Suprapubic skin (tissue), 4 donors: ENCODE measurements around the gene STARD10. TPM values are rescaled to one million over a fixed set of nuclear protein-coding genes. Genes with fewer than 3 reads are reported as not detected.

ENCODE experiments used
- DNase-seq, 2 donors: peaks; one replicate each; pipeline ENCODE4 v3.0.0-alpha.2; 2019; ENCODE audit warnings: low spot score in 2 of 2
- H3K27ac ChIP-seq: fragments of 200-600 bp; sonication (generic); one replicate; pipeline ENCODE4 v1.5.1; 2019
- H3K27me3 ChIP-seq: fragments of 200-600 bp; sonication (generic); one replicate; pipeline ENCODE4 v1.5.1; 2019
- H3K36me3 ChIP-seq: fragments of 200-600 bp; sonication (generic); one replicate; pipeline ENCODE4 v1.5.1; 2019
- H3K4me1 ChIP-seq: fragments of 200-600 bp; sonication (generic); one replicate; pipeline ENCODE4 v1.5.1; 2019
- H3K4me3 ChIP-seq: fragments of 200-600 bp; sonication (generic); one replicate; pipeline ENCODE4 v1.5.1; 2019; ENCODE audit warnings: mild to moderate bottlenecking
- H3K9me3 ChIP-seq: fragments of 200-600 bp; sonication (generic); one replicate; pipeline ENCODE4 v1.5.1; 2019
- EP300 ChIP-seq: sonication (generic); formaldehyde crosslinking; IDR thresholded peaks from one replicate; pipeline ENCODE4 v1.6.1; 2017; ENCODE audit warnings: antibody characterized with exemption
- POLR2A ChIP-seq, 2 donors: fragments of 450-650 bp; IDR thresholded peaks; one replicate each; pipeline ENCODE4 v1.6.1; 2017; ENCODE audit warnings: antibody characterized with exemption in 2 of 2, mild to moderate bottlenecking in 2 of 2, moderate library complexity in 2 of 2
- POLR2AphosphoS5 ChIP-seq, 3 donors: sonication (generic); formaldehyde crosslinking; IDR thresholded peaks; one replicate each; pipeline ENCODE4 v1.6.1; 2017; ENCODE audit warnings: antibody characterized with exemption in 3 of 3
- WGBS: methylation state at CpG from one replicate; pipeline ENCODE4 v1.1.5; 2018; 5-methylcytosine and 5-hydroxymethylcytosine counted together
- total RNA-seq, 4 donors: library from RNA; depleted of rRNA; stranded (reverse); fragments of >200 nt; gene quantifications; one replicate each; pipeline ENCODE4 v1.1.0, GENCODE V29; 2016
- TF ChIP-seq, protein P1 (sequence below), 2 donors: fragments of 200-600 bp in 1 of 2; fragments of 450-650 bp in 1 of 2; sonication (generic) in 1 of 2; IDR thresholded peaks; one replicate each; pipeline ENCODE4 v1.5.1; 2016 to 2019; ENCODE audit warnings: antibody characterized with exemption in 2 of 2, mild to moderate bottlenecking in 1 of 2, moderate library complexity in 1 of 2

STARD10 gene
- total RNA-seq, 4 donors from 2014 or later, result 76.3 to 83.0 (median 79.4) TPM

DNA sequence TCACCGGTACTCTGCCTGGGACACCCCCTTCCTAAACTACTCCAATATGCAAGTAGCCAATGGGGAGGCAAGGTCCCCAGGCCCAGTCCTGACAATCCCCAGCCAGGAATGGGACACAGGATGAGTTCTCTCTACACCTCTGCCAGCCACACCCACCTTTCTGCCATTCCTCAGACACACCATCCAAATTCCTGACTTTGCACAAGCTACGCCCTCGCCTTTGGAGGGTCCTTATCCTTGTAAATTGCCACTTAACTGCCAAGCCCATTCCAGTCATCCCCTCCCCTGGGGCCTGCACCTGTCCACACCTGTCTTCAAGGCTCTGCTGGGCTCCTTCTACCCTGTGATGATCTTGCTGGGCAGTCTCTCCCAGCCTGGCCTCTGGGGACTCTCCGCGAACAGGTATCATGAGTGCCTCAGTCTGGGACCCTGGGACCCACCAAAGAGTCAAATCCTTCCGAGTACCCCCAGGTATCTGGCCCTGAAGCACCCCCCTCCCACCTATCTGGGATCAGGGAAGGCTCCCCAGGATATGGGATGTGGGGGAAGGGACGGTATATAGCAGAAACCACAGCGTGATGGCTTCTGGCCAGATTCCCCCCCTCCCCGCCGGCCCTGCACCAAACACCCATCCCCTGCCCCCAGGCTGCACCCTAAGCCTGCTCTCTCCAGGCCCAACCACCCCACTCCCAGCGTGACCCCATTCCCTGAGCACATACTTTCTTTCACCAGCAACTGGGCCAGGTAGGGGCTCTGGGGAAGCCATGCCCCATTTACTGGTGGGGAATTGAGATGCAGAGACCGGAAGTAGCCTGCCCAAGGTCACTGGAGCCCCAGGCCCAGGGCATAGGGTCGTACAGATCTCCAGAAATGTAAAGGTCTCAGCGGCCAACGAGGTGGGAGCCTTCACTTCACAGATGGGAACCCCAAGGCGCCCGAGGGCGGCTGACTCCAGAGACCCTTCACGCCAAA is 42.4 kb downstream of the STARD10 start:
- H3K36me3 ChIP-seq, result peaks cover 15% of the 10 kb centered on the region
- no peak for DNase-seq
- H3K4me3 ChIP-seq, result peak overlapping the region; percentile 73
- no peaks in the 10 kb centered on the region for H3K27me3 ChIP-seq
- 36% methylated on average over 12 of the region's 19 CpGs for WGBS
- peaks cover 33% of the 10 kb centered on the region for H3K4me1 ChIP-seq
- no peaks in the 10 kb centered on the region for H3K9me3 ChIP-seq
- H3K27ac ChIP-seq, result peak overlapping the region; percentile 34
- TF ChIP-seq, protein P1, sequence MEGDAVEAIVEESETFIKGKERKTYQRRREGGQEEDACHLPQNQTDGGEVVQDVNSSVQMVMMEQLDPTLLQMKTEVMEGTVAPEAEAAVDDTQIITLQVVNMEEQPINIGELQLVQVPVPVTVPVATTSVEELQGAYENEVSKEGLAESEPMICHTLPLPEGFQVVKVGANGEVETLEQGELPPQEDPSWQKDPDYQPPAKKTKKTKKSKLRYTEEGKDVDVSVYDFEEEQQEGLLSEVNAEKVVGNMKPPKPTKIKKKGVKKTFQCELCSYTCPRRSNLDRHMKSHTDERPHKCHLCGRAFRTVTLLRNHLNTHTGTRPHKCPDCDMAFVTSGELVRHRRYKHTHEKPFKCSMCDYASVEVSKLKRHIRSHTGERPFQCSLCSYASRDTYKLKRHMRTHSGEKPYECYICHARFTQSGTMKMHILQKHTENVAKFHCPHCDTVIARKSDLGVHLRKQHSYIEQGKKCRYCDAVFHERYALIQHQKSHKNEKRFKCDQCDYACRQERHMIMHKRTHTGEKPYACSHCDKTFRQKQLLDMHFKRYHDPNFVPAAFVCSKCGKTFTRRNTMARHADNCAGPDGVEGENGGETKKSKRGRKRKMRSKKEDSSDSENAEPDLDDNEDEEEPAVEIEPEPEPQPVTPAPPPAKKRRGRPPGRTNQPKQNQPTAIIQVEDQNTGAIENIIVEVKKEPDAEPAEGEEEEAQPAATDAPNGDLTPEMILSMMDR (IDR thresholded peaks at IDR 0.05), result no peak
- TF ChIP-seq POLR2AphosphoS5 (IDR thresholded peaks at IDR 0.05), result no peak
- TF ChIP-seq EP300, result no peak
- no peak for TF ChIP-seq POLR2A (IDR thresholded peaks at IDR 0.05)

DNA sequence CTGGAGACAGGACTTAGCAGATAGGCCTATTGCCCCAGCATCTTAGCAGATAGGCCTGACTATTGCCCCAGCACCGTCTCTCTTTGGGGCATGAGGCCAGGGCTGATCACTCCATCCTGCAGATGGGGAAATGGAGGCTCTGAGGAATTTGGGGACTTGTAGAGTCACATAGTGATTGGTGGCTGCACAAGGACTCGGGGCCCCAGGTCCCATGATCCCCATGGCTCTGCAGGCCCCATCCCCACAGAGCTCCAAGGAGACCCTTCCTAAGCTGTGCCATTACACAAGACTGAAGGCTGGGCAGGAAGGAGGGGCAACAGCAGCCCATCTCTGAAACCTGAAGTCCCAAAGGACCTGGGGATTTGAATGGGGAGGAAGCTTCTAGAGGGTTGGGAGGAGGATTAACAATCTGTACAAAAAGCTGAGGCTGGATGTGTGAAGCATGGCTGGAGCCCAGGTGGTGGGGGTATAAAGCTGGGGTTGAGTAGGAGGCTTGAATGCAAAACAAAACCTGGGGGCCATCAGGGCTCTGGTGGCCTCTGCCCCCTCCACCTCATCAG is 43.2 kb downstream of the STARD10 start:
- no peak for DNase-seq
- no peak for TF ChIP-seq EP300
- TF ChIP-seq POLR2AphosphoS5 (IDR thresholded peaks at IDR 0.05), result no peak
- TF ChIP-seq POLR2A (IDR thresholded peaks at IDR 0.05), result no peak
- TF ChIP-seq, protein P1 (IDR thresholded peaks at IDR 0.05), result no peak
- Histone ChIP-seq H3K4me3 (no peak overlapping the region), H3K27me3 (no peaks in the 10 kb centered on the region), H3K4me1 (peaks cover 33% of the 10 kb centered on the region), H3K9me3 (no peaks in the 10 kb centered on the region), H3K27ac (no peak overlapping the region), H3K36me3 (peaks cover 12% of the 10 kb centered on the region)
- WGBS, result 71% methylated on average over 2 of the region's 2 CpGs

DNA sequence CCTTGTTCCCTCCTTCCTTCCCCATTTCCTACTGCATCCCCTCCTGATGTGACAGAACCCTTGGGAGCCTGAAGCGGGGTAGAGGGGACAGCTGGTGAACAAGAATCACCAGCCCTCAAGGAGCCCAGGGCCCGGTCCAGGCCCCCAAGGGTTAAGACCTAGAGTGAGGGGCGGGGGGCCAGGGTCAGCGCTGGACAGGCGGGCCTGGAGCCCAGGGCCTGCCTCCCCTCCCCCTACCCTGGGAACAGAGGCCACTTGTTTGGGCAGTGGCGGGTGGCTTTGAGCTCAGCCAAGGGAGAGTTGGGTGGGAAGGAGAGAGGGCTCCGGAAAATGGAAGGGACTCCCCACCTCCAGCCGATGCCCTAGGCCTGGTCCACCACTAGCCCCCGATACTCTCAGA is 43.8 kb downstream of the STARD10 start:
- no peak overlapping the region for H3K4me3 ChIP-seq
- DNase-seq, result no peak
- WGBS, result 83% methylated on average over 6 of the region's 9 CpGs
- no peak overlapping the region for H3K27ac ChIP-seq
- H3K9me3 ChIP-seq, result no peaks in the 10 kb centered on the region
- peaks cover 33% of the 10 kb centered on the region for H3K4me1 ChIP-seq
- TF ChIP-seq, protein P1 (IDR thresholded peaks at IDR 0.05), result no peak
- TF ChIP-seq POLR2AphosphoS5 (IDR thresholded peaks at IDR 0.05) (no peak), POLR2A (IDR thresholded peaks at IDR 0.05) (no peak), EP300 (no peak)
- H3K27me3 ChIP-seq, result no peaks in the 10 kb centered on the region
- peaks cover 12% of the 10 kb centered on the region for H3K36me3 ChIP-seq

DNA sequence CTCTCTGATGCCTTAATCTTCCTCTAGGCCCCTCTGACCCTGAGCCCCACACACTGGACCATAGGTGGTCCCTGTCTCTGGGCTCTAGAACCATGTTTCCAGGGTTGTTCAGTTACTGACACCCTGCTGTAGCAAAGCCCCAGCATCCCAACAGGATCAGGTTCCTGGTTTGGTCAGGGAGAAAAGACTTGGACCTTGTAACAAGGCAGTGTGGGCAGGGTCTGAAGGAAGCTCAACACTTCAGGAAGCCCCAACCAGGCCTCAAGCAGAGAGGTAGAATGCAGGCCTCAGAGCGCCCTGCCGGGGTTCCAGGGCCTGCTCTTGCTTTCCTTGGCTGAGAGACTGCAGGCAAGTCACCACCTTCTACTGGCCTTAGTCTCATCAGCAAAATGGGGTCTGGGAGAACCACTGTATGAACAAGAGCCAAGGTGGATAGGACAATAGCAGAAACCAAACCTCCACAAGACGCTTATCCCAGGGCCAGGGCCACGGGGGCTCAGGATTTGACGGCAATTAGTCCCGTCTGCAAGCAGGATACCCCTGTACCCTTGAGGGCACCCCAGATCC is 46.5 kb downstream of the STARD10 start:
- no peak for DNase-seq
- TF ChIP-seq, protein P1 (IDR thresholded peaks at IDR 0.05), result no peak
- TF ChIP-seq POLR2A (IDR thresholded peaks at IDR 0.05) (no peak), POLR2AphosphoS5 (IDR thresholded peaks at IDR 0.05) (no peak)
- Histone ChIP-seq H3K4me3 (no peak overlapping the region), H3K27me3 (no peaks in the 10 kb centered on the region), H3K27ac (no peak overlapping the region), H3K9me3 (no peaks in the 10 kb centered on the region), H3K4me1 (peaks cover 30% of the 10 kb centered on the region), H3K36me3 (no peaks in the 10 kb centered on the region)
- WGBS, result 87% methylated on average over 2 of the region's 6 CpGs

DNA sequence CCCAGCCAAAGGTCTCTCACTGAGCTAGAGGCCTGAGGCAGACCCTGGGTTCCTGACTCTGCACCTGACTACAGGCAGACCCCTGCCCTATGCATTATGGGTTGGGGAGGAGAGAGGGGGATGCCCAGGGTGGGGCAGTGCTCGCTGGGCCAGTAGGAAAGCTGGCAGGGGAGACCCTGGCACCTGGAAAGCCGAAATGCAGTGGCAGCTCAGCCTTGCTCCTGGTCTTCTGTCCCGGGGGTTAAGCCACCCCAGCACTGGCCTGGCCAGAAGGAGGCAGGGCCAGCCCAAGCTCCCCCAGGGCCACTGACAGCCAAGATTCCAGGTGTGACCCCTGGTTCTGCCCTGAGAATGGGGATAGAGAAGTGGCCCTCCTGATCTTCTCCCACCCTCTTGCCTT is 47.0 kb downstream of the STARD10 start:
- Histone ChIP-seq H3K36me3 (no peaks in the 10 kb centered on the region), H3K27ac (no peak overlapping the region), H3K4me1 (peaks cover 30% of the 10 kb centered on the region), H3K4me3 (no peak overlapping the region), H3K9me3 (no peaks in the 10 kb centered on the region), H3K27me3 (no peaks in the 10 kb centered on the region)
- no CpG with 5 or more reads among the region's 3 CpGs for WGBS
- TF ChIP-seq POLR2A (IDR thresholded peaks at IDR 0.05) (no peak), EP300 (no peak), POLR2AphosphoS5 (IDR thresholded peaks at IDR 0.05) (no peak)
- TF ChIP-seq, protein P1 (IDR thresholded peaks at IDR 0.05), result no peak
- no peak for DNase-seq
